Kidney capillary endothelial cell (primary cell): ENCODE results near the gene CLSTN2.
"Not testable (repeated sequence)": the region's sequence is repeated elsewhere in the genome, so short reads cannot be mapped to it uniquely, and the experiment has no call there.

ENCODE experiments used
- DNase-seq: peaks from one replicate; pipeline ENCODE4 v3.0.0-alpha.2; 2018; ENCODE audit warnings: low spot score

Gene CLSTN2

GRCh38 chr3:140423574-140423973 is 488.6 kb downstream of the CLSTN2 start:
- not testable (repeated sequence) for DNase-seq

GRCh38 chr3:140424211-140424610 is 489.2 kb downstream of the CLSTN2 start:
- no peak for DNase-seq

DNA sequence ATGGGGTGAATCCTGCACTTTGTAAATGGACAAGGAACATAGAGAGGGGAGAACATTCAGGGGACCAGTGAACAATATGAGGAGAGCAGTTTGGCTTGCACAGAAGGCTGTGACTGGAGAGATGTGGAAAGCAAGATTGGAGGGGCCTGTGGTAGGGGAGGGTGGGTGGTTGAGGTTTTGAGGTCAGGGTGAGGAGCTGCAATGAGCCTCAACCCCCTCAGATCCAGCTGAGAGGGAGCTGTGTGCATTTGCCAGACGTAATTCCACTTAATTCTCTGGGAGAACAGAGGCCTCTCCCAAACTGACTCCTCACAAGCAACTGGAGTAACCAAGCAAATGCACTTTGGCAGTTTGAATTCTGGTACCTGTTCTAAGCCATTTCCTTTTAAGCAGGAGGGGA is 489.7 kb downstream of the CLSTN2 start:
- DNase-seq: no peak

GRCh38 chr3:140427786-140428185 is 492.8 kb downstream of the CLSTN2 start:
- no peak for DNase-seq

DNA sequence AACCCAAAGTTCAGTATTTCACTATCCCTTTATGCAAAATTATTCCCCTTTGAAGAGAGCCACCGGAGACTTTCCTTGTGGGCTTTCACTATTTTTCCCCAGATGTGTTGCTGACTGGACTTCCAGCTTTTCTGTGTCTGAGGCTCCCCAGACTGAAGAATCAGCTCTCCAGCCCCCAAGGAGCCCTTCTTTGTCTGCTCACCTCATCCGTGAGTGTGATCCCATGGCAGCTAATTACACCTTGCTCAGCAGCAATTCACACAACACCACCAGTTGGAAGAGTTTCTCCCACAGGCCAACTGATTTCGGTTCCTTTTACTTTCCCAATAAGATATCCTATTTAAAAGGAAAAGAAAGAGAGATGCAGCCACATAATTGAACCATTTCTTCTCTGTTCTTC is 493.4 kb downstream of the CLSTN2 start:
- DNase-seq: no peak

DNA sequence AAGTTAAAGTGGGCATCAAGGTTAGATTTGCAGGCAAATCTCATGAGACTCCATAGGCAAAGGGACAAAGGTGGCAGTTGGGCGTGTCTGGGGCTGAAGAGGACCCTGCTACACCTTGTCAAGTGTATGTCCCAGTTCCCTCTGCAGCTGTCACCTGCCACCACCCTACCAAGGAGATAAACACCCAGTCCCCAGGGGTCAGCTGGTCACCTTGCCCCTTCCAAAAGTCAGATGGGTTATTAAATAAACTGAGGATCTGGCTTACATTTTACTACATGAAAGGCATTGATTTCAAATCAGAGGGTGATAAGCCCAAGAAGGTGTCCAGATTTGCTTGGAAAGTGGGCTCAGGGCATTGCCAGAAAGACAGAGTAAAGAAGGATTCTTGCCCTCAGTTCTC is 494.8 kb downstream of the CLSTN2 start:
- DNase-seq: no peak

DNA sequence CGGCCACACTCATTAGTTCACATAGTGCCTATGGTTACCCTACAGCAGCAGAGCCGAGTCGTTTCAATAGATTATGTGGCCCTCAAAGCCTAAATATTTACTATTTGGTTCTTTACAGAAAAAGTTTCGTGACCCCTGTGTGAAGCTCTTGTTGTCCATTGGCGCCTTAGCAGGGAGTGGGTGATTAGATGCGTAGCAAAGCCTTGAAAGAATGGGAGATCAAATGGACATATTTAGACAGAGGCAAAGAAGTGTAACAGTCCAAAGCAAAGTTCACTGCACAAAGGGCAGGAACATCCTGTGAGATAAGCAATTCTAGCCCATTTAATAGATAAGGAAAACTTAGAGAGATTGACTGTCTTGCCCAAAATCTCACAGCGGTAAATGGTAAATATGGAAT is 495.5 kb downstream of the CLSTN2 start:
- no peak for DNase-seq

GRCh38 chr3:140432229-140432669 is 497.3 kb downstream of the CLSTN2 start:
- DNase-seq: no peak

DNA sequence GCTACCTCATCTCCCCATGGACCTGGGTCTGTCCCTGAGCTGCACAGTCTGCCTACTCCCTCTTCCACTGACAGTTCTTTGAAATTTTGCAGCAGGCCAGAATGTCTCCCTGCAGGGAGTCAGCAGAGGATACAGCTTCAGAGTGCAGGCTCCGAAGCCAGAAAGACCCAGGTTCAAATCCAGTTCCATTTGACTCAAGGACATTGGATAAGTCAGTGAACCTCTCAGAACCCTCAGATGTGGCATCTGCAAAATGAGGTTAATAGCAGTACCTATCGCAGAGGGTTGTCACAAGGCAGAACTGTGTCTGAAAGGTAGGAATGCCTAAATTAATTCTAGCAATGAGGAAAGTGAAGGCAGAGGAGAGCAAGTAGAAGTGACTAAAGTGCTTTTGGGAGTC is 498.4 kb downstream of the CLSTN2 start:
- no peak for DNase-seq

GRCh38 chr3:140434261-140434905 is 499.4 kb downstream of the CLSTN2 start:
- no peak for DNase-seq

DNA sequence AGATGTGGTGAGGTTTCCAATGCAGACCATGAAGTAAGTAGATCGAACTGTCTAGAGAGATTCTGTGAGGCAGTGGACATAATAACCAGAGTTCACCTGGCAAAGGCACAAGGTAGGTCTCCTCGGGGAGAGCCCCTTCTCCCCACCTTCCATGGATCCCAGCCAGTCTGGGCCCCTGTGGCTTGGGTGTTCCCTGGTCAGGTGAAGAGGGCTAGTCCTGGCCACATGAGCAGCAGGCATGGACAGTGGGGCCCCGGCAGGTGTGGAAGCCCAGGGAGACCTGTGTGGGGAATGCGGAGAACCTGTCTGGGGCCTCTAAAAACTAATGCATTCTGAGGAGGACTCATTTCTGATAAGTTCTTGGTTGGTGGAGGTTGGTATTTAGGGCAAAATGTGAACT is 501.4 kb downstream of the CLSTN2 start:
- DNase-seq: no peak

GRCh38 chr3:140438736-140439470 is 503.9 kb downstream of the CLSTN2 start:
- no peak for DNase-seq

- no peak for DNase-seq
Observed at GRCh38 chr3:140439527-140439926, 504.5 kb downstream of the CLSTN2 start.

GRCh38 chr3:140440446-140440845 is 505.5 kb downstream of the CLSTN2 start:
- DNase-seq: peak; percentile 14

- peak; percentile 40 for DNase-seq
Observed at GRCh38 chr3:140441006-140441405, 506.0 kb downstream of the CLSTN2 start.

GRCh38 chr3:140442621-140443020 is 507.6 kb downstream of the CLSTN2 start:
- DNase-seq: no peak

DNA sequence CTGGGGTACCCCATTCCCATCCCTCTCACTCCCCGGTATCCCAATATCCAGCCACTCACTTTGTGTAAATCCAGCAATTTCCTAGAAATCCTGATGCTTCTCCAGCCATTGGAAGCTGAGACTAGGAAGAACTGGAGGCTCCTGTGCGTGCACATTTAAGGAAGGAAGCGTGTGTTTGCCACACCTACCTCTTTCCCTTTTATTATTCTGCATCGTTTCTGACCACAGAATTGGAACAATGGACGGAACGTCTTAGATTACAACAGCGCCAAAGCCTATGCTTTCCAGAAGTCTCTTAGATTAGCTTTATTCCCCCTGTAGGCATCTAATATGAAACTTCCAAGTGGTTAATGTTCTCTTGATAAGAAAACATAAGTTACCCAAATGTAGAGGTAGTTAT is 508.1 kb downstream of the CLSTN2 start:
- no peak for DNase-seq

DNA sequence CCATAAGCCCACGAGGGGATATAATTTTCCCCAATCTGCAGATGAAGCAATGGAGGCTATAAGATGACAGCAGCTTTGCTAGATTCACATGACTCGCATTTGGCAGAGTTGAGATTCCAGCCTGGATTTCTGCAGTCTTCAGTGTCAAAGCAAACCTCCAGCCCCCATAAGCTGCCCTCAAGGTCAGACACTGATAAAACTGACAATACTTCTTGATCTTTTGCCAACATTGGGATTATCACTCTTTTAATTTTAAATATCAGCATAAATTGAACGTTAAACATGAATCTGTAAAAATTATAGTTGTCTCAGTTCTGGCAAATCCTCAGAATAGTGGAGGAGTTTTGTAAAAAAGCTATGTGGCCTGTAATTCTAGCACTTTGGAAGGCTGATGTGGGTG is 508.8 kb downstream of the CLSTN2 start:
- DNase-seq: no peak

DNA sequence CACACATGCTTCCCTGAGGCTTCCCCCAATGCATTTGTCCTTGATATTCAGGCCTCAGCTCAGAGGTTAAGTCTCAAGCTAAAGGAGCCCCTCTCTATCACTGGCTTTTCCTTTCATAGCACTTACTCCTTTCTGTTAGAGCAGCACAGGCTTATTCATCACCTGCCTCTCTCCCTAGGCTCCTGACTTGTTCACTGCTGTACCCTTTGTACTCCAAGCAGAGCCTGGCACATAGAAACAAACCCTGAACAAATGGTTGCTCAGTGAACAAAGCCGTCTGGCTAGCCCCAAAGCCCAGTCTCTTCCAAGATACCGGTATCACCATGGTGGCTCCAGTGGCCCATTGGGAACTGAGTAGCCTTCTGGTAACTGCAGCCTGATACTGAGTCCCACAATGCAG is 511.7 kb downstream of the CLSTN2 start:
- no peak for DNase-seq

DNA sequence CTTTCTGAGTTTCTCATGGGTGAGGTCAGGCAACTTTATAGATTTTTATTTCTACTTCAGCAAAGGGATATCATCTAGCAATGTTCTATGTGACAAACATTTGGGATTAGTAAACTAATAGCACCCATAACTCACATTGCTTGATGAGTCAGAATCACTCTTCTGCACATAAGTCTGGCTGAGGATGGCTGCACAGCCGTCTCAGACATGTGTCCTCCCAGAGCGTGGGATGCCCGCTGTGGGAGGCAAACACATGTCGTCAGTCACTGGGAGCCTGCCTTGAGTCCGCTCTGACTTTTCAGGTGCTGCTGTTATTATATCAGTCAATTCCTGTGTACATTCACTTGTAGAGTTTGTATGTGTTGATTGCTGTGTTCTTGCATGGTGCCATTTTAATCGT is 512.2 kb downstream of the CLSTN2 start:
- DNase-seq: no peak

GRCh38 chr3:140448001-140448400 is 513.0 kb downstream of the CLSTN2 start:
- no peak for DNase-seq

DNA sequence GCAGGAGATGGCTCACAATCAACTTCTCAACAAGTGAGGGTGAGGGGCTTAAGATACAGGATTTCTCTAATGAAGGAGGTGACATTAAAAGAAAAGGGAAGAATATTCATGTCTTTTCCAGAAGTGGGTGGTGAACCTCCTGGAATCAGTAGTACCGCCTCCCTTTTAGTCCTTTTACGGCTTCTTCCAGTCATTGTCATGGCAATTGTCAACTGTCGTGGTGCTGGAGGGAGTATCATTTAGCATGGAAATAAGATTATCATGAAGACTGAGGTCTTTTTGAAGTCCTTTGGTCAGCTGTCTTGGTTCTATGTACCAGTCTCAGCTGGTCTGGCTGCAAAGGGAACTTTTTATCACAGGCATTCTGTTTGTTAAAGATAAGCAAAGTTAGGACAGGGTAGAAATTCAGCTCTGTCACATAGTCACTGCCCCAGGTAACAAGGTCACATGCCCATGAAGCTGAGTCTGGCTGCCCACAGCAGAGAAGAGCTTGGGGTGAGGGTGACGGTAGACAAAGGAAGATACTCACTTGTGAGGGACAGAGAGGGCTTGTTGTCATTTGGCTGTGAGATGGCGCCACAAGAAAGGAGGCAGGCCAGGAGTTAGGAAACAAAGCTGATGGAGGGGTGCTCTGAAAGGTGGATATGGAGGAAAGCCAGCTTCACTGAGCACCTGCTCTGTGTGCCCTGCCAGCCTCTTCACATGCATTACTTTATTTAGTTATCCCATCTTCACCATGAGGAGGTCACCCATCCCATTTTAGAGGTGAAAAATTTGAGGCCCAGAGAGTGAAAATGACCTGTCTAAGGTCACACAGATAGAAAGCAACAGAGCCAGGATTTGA is 514.6 kb downstream of the CLSTN2 start:
- DNase-seq: no peak

GRCh38 chr3:140453750-140454149 is 518.8 kb downstream of the CLSTN2 start:
- no peak for DNase-seq
